Kidney (tissue), 14 donors: ENCODE results near the gene APOH. TPM values are rescaled to one million over a fixed set of nuclear protein-coding genes. Genes with fewer than 3 reads are reported as not detected.

ENCODE experiments used
- DNase-seq, 5 donors: peaks; one replicate each; pipeline ENCODE4 v3.0.0-alpha.2; 2013 to 2020
- FAIRE-seq: peaks from 2 replicates; lab custom pipeline; 2012; peaks lifted over from hg19 to GRCh38; lab: Jason Lieb, UNC
- H3K27ac ChIP-seq, 2 donors: one replicate each; pipeline ENCODE4 v1.7.0; 2013; ENCODE audit warnings: low read depth in 2 of 2, low read length in 2 of 2, inconsistent platforms in 1 of 2
- H3K27me3 ChIP-seq: one replicate; pipeline ENCODE4 v1.7.1; 2013; ENCODE audit warnings: low read length, inconsistent platforms; ENCODE audit not compliant: control insufficient read depth, insufficient read depth
- H3K36me3 ChIP-seq, 3 donors: one replicate each; pipeline versions ENCODE4 v1.7.0 to v1.7.1; 2013; ENCODE audit warnings: low read length in 3 of 3, control low read depth in 1 of 3, inconsistent platforms in 1 of 3; ENCODE audit not compliant: insufficient read depth in 3 of 3, control insufficient read depth in 2 of 3
- H3K4me1 ChIP-seq, 3 donors: one replicate each; pipeline versions ENCODE4 v1.7.0 to v1.7.1; 2013; ENCODE audit warnings: low read length in 3 of 3, inconsistent platforms in 1 of 3, low read depth in 1 of 3; ENCODE audit not compliant: control insufficient read depth in 2 of 3, insufficient read depth in 2 of 3
- H3K4me3 ChIP-seq, 3 donors: one replicate each; pipeline versions ENCODE4 v1.7.0 to v1.8.1; 2013; ENCODE audit warnings: low read length in 3 of 3, control low read depth in 1 of 3, inconsistent platforms in 1 of 3
- H3K9ac ChIP-seq, 3 donors: one replicate each; pipeline versions ENCODE4 v1.7.0 to v1.7.1; 2013; ENCODE audit warnings: low read length in 3 of 3, control low read depth in 1 of 3, inconsistent platforms in 1 of 3
- H3K9me3 ChIP-seq, 3 donors: one replicate each; pipeline versions ENCODE4 v1.7.0 to v1.7.1; 2013; ENCODE audit warnings: low read length in 3 of 3, control low read depth in 1 of 3, inconsistent platforms in 1 of 3; ENCODE audit not compliant: control insufficient read depth in 2 of 3, insufficient read depth in 1 of 3
- intact Hi-C: fragments of 100-400 bp; cut with DNase I; formaldehyde crosslinking; loops from one replicate; pipeline ENCODE4 v1.11.1; 2022
- polyA plus RNA-seq: library from polyadenylated mRNA; stranded (reverse); fragments of 350-450 nt; fragmentation: Illumina TruSeq; extraction: RNeasy Lipid Tissue Mini Kit (QIAGEN cat#74804); gene quantifications from one replicate; pipeline ENCODE4 v1.2.3, GENCODE V29; 2014; ENCODE audit warnings: low read depth, low replicate concordance; ENCODE audit not compliant: insufficient read depth
- total RNA-seq: library from RNA; stranded (reverse); fragmentation: NEBNext Ultra II Directional; extraction: Animal tissue kit (Norgen Biotek cat#: 25700); gene quantifications from one replicate; pipeline ENCODE4 v1.2.1, GENCODE V29; 2021
- TF ChIP-seq, protein P1 (sequence below): IDR thresholded peaks from 3 replicates; pipeline ENCODE4 v1.5.1; 2012; ENCODE audit warnings: mild to moderate bottlenecking, moderate library complexity, borderline replicate concordance; ENCODE audit not compliant: insufficient read depth; ENCODE audit errors: extremely low read depth
- donor health status: control.
- donor health status: control.
- donor health status: control.
- donor health status: control.
- donor health status: control.
- donor health status: DM: yes; HTN: yes; CAD: no.
- donor health status: Normal renal cell carcinoma (clear cell type).

Gene APOH
- total and polyA plus RNA-seq, 2 donors from 2014 or later = 13.5 TPM; not detected in 1

DNA sequence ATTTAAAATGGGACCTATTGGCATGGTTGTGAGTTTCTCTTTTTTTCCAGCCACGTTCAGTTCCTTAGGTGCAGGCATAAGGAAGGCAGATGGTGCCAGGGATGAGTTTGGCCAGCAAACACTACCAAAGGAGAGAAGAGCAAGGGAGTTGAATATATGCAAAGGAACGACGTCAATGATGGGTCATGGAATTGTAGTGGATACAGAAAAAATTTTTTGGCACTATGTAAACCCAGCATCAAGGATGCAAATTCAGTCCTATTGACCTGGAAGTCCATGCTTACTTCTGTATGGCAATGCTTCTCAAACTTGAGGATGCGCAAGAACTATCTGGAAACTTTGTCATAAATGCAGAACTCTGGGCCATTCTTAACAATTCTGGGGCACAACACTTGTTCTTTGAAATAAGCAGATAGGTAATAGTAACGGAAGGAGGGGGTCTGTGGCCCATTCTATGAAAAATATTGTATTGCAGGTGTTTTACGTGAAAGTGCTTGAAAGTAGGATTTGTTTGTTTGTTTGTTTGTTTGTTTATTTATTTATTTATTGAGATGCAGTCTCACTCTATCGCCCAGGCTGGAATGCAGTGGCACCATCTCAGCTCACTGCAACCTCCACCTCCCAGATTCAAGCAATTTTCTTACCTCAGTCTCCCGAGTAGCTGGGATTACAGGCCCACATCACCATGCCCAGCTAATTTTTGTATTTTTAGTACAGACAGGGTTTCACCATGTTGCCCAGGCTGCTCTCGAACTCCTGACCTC, 18.0 kb downstream of the APOH start:
- TF ChIP-seq, protein P1, sequence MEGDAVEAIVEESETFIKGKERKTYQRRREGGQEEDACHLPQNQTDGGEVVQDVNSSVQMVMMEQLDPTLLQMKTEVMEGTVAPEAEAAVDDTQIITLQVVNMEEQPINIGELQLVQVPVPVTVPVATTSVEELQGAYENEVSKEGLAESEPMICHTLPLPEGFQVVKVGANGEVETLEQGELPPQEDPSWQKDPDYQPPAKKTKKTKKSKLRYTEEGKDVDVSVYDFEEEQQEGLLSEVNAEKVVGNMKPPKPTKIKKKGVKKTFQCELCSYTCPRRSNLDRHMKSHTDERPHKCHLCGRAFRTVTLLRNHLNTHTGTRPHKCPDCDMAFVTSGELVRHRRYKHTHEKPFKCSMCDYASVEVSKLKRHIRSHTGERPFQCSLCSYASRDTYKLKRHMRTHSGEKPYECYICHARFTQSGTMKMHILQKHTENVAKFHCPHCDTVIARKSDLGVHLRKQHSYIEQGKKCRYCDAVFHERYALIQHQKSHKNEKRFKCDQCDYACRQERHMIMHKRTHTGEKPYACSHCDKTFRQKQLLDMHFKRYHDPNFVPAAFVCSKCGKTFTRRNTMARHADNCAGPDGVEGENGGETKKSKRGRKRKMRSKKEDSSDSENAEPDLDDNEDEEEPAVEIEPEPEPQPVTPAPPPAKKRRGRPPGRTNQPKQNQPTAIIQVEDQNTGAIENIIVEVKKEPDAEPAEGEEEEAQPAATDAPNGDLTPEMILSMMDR = no peak
- Histone ChIP-seq H3K9me3 (peaks cover 0 to 6% (median 0%) of the 10 kb centered on the region in 3 donors), H3K9ac (no peak overlapping the region), H3K36me3 (no peaks in the 10 kb centered on the region), H3K4me3 (no peak overlapping the region), H3K27me3 (no peaks in the 10 kb centered on the region), H3K4me1 (no peaks in the 10 kb centered on the region), H3K27ac (no peak overlapping the region)
- intact Hi-C loops = no loop called here
- no peak for DNase-seq
- FAIRE-seq = no peak

DNA sequence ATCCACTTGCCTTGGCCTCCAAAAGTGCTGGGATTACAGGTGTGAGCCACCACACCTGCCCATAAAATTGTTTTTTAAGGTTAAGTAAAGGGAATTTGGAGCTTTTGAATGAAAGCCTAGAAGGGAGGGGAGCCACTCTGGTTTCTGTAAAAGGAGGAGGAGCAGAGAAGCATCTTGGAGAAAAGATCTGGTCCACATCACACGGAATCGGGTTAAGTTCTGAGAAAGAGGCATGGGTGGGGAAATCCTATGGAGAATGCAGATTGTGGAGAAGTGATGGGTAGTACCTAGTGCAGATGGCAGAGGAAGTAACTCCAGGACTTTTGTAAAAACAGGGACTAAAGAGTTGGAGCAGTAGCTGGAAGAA, 19.0 kb downstream of the APOH start:
- intact Hi-C loops = no loop called here
- TF ChIP-seq, protein P1 = no peak
- no peaks in the 10 kb centered on the region for H3K4me1 ChIP-seq
- peaks cover 0 to 6% (median 0%) of the 10 kb centered on the region in 3 donors for H3K9me3 ChIP-seq
- no peak overlapping the region for H3K9ac ChIP-seq
- H3K36me3 ChIP-seq = no peaks in the 10 kb centered on the region
- H3K27ac ChIP-seq = no peak overlapping the region
- H3K4me3 ChIP-seq = no peak overlapping the region
- no peaks in the 10 kb centered on the region for H3K27me3 ChIP-seq
- FAIRE-seq (no peak), DNase-seq (no peak)

DNA sequence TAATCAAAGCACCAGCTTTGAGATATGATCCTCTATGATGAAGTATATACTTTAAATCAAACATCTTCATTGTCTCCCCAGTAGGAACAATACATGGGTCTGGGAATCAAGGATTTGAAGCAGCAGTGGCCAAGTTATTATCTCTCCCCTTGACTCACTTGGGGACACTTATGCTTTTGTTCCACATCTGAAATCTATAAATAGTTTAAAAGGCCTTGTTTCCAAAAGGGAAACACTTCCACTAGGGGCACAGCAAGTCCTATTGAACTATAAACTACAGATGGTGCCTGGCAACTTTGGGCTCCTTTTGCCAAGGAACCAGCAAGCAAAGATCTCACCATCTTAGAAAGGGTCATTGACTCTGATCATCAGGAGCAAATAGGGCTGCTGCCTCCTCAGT, 21.3 kb downstream of the APOH start:
- Histone ChIP-seq H3K36me3 (no peaks in the 10 kb centered on the region), H3K9me3 (peaks cover 0 to 6% (median 0%) of the 10 kb centered on the region in 3 donors), H3K9ac (no peak overlapping the region), H3K27ac (no peak overlapping the region), H3K4me1 (no peaks in the 10 kb centered on the region), H3K27me3 (no peaks in the 10 kb centered on the region), H3K4me3 (no peak overlapping the region)
- intact Hi-C loops = no loop called here
- FAIRE-seq (no peak), DNase-seq (no peak)
- TF ChIP-seq, protein P1 = no peak
